ENCODE measurements around the gene LDLR. TPM values are rescaled to one million over a fixed set of nuclear protein-coding genes. Genes with fewer than 3 reads are reported as not detected.

The LDLR gene
- polyA plus RNA-seq (ENCODE audit: insufficient read length in 3 of 3): 10 to 100 TPM; 19.9 to 24.8 (median 23.3) TPM

DNA sequence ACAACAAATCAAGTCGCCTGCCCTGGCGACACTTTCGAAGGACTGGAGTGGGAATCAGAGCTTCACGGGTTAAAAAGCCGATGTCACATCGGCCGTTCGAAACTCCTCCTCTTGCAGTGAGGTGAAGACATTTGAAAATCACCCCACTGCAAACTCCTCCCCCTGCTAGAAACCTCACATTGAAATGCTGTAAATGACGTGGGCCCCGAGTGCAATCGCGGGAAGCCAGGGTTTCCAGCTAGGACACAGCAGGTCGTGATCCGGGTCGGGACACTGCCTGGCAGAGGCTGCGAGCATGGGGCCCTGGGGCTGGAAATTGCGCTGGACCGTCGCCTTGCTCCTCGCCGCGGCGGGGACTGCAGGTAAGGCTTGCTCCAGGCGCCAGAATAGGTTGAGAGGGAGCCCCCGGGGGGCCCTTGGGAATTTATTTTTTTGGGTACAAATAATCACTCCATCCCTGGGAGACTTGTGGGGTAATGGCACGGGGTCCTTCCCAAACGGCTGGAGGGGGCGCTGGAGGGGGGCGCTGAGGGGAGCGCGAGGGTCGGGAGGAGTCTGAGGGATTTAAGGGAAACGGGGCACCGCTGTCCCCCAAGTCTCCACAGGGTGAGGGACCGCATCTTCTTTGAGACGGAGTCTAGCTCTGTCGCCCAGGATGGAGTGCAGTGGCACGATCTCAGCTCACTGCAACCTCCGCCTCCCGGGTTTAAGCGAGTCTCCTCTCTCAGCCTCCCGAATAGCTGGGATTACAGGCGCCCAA, at the start of gene LDLR:
Gene LDLR (plus strand): TSS at position 210 of the 760 bp plus-strand sequence. CDS start 86 bp downstream, at position 296.
- peak; percentile 76 to 84 (median 81) for DNase-seq (ENCODE audit: low read depth in 3 of 3, low spot score in 2 of 3)

DNA sequence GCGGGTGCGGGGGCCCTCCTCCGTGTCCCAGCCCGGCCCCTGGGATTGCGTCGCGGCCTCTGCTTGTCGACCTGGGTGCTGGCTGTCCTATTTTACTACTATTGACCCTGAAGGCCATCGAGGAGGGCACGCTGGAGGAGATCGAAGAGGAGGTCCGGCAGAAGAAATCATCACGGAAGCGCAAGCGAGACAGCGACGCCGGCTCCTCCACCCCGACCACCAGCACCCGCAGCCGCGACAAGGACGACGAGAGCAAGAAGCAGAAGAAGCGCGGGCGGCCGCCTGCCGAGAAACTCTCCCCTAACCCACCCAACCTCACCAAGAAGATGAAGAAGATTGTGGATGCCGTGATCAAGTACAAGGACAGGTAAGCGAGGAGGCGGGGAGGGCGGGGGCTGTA, 48.1 kb upstream of the LDLR start:
- DNase-seq (ENCODE audit: low read depth in 3 of 3, low spot score in 2 of 3): no peak

DNA sequence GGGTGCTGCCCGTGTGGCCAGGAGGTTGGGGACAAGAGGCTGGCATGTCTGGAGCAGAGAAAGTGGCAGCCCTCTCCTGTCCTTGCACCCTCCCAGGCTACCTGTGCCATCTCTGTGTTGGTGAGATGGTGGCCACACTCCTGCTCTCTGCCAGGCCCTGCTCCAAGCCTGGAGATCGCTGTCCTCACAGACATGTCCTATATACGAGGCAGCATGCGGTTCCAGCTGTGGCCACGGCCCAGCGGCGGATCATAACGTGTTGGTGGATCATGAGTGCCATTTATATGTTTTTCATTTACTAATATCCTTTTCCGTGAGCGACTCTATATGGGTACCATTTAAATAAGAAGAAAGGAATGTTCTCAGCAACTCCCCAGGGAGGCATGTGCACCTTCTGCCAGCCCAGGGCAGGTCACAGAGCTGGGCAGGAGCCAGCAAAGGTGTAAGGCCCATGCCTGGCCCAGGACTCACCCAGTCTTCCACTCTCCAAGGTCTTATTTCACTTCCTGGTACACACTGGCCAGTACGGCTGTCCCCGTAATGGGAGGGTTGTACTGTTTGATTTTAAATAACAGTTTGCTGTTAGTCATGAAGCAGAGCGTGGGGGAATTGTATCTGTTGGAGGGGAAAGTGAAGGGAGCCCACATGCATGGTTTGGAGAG, 47.2 kb upstream of the LDLR start:
- no peak for DNase-seq (ENCODE audit: low read depth in 3 of 3, low spot score in 2 of 3)

DNA sequence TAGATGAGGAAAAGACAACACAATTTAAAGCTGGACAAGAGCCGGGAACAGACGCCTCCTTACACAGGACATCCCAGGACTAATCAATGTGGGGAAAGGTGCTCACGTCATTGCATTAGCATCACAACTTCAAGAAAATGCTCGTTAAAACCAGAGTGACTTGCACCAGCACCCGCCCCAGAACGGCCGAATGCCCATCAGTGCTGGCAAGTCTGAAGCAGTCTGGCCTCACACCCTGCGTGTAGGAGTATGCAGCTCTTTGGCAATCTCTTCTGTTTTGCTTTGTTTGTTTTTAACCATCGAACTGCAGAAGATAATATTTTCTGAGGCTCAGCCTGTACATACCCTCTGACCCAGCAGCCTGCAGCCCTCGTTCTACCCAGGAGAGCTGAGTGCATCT, 44.8 kb upstream of the LDLR start:
- no peak for DNase-seq (ENCODE audit: low read depth in 3 of 3, low spot score in 2 of 3)

DNA sequence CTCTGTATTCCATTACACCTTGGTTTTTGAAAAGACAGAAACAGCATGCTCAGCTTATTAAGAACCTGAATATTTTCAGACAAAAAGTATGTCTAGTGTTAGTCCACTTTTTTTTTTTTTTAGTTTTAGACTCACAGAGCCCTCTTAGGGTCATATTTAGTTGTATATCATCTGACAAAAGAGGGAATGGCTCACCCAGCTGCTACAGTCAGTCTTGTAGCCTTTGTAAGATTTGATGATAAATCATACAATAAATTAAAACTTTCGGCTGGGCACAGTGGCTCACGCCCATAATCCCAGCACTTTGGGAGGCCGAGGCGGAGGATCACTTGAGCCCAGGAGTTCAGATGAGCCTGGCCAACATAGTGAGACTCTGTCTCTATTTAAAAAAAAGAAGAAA, 43.7 kb upstream of the LDLR start:
- no peak for DNase-seq (ENCODE audit: low read depth in 3 of 3, low spot score in 2 of 3)

DNA sequence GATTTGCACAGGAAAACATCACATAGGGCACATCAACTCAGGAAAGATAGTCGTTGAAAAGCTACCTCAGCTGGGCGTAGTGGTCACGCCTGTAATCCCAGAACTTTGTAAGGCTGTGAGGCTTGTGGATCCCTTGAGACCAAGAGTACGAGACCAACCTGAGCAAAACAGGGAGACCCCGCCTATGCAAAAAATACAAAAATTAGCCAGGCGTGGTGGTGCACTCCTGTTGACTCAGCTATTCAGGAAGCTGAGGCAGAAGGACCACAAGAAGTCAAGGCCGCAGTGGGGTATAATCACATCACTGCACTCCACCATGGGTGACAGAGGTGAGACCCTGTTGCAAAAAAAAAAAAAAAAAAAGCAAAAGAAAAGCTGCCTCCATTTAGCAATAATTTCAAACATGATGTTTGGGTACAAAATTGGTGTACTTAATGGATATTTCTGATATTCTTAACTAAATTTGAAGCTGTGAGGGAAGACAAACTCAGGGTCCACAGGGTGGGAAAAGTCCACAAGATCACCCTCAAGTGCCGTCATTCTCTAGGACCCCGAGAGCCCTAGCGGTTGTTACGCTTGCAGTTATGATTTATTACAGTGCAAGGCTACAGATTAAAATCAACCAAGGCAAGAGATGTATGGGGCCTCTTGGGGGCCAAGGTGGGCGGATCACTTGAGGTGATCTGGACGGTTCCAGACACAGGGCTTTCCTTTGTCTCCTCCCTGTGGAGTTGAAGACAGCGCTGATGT, 42.5 kb upstream of the LDLR start:
- no peak for DNase-seq (ENCODE audit: low read depth in 3 of 3, low spot score in 2 of 3)

DNA sequence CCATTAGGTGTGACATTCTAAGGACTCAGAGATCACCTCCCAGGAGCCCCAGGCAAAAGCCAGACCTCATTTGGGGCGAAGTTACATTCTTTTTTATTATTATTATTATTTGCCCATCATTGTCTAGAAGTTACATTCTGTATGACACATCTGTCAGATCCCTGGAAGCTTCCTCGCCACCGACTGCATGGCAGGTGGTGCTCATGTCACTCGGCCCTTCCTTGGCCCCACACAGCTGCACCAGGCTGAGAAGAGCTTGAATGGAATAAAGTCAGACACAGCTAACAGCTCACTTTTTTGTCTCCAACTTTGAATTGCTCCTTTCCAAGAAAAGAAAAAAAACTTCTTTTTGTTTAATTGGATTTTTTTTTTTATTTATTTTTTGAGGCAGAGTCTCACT, 41.4 kb upstream of the LDLR start:
- DNase-seq (ENCODE audit: low read depth in 3 of 3, low spot score in 2 of 3): no peak

DNA sequence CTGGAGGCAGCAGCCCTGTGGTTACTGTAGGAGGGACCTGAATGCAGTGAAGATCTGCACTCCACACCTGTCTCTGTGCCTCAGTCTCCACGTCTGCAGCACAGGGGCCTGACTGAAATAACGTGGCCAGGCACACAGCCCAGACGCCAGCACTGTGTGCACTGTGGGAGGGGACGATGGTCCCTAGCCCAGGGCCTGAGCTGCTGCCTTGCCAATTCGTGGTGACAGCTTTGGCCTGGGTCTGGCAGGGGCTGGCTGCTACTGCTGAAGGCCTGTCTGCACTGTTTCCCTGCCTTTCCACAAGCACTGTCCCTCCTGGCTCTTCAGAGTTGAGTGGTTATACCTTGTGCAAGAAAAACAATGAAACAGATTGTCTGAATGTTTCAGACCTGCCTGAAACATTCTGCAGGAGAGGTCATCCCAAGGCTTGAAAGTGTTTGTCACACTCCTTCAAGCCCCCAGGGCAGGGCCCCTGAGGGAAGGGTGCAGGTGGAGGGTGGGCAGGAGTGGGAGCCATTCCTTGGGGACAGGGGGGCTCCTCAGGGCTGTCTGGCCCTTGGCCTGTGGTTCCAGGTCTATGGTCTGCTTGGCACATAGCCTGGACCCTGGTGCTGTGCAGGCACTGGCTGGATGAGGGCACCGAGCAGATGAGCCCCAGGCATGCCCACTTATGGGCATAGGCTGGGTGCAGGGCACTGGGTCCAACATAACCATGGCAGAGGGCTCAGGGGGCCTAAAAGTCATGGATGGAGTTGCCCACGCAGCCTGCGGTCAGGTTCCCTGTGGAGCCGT, 38.7 kb upstream of the LDLR start:
- DNase-seq (ENCODE audit: low read depth in 3 of 3, low spot score in 2 of 3): no peak

DNA sequence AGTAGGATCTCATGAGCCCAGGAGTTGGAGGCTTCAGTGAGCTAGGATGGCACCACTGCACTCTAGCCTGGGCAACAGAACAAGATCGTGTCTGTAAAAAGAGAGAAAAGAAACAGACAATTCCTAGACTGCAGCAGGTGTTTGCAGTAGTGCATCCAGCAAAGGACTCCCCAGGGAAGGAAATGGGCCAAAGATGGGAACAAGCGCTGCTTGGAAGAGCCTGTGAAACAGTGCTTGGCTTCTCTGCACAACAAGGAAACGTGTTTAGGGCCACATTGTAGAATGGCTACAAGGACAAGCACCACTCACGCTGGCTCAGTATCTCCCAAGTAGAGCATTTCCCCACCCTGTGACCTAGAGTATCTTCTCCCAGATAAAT, 35.5 kb upstream of the LDLR start:
- DNase-seq (ENCODE audit: low read depth in 3 of 3, low spot score in 2 of 3): no peak

DNA sequence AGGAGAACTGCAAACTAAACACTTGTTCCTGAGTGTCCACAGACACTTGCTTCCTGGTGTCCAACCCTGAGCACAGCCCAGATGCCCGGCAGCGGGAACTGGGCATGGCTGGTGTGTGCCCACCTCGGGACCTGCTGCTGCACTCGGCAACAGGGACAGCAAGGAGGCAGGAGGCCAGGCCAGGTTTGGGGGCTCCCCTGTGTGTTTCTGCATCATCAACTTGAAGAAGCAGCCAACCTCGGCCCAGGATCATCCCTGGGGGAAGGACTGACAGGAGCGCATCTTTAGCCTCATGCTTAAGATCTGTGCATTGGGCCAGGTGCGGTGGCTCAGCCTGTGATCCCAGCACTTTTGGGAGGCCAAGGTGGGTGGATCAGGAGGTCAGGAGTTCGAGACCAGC, 35.1 kb upstream of the LDLR start:
- no peak for DNase-seq (ENCODE audit: low read depth in 3 of 3, low spot score in 2 of 3)

DNA sequence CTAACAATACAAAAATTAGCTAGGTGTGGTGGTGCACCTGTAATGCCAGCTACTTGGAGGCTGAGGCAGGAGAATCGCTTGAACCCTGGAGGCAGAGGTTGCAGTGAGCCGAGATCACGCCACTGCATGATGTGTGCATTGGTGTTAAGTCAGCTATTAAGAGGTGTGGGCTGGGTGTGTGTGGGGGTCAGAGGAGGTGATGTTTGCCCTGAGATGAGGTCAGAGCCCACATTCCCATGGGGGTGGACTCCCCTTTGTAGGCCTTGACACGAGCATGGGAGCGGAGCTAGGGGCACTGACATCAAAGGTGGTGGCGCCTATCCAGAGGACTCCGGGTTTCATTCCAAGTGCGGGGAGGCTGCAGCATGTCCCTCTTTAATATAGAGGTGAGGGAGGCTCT, 34.6 kb upstream of the LDLR start:
- no peak for DNase-seq (ENCODE audit: low read depth in 3 of 3, low spot score in 2 of 3)

DNA sequence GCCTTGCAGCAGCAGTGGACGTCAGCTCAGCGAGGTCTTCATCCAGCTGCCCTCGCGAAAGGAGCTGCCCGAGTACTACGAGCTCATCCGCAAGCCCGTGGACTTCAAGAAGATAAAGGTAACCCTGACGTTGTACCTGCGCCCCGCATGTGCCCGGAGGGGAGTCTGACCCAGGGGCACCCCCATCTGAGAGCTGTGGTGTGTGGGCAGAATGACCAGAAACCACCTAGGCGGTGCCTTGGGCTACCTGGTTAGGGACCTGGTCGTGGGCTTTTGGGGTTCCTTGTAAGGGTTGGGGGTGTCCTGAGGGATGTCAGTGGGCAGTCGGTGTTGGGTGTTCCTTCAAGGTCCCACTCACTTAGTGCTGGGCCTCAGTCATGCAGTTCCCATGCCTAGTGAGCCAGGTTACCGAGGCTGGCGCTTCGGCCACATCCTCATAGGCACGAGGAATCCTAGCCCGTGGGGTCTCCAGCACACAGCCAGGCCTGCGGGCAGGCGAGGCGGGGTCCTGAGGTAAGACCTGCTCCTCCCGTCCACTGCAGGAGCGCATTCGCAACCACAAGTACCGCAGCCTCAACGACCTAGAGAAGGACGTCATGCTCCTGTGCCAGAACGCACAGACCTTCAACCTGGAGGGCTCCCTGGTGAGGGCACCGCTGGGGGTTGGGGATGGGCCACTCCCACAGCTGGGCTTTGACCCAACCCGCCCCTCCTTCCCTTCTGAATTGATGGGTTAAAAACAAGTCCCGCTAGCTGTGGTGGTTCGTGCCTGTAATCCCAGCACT, 30.8 kb upstream of the LDLR start:
- no peak for DNase-seq (ENCODE audit: low read depth in 3 of 3, low spot score in 2 of 3)

DNA sequence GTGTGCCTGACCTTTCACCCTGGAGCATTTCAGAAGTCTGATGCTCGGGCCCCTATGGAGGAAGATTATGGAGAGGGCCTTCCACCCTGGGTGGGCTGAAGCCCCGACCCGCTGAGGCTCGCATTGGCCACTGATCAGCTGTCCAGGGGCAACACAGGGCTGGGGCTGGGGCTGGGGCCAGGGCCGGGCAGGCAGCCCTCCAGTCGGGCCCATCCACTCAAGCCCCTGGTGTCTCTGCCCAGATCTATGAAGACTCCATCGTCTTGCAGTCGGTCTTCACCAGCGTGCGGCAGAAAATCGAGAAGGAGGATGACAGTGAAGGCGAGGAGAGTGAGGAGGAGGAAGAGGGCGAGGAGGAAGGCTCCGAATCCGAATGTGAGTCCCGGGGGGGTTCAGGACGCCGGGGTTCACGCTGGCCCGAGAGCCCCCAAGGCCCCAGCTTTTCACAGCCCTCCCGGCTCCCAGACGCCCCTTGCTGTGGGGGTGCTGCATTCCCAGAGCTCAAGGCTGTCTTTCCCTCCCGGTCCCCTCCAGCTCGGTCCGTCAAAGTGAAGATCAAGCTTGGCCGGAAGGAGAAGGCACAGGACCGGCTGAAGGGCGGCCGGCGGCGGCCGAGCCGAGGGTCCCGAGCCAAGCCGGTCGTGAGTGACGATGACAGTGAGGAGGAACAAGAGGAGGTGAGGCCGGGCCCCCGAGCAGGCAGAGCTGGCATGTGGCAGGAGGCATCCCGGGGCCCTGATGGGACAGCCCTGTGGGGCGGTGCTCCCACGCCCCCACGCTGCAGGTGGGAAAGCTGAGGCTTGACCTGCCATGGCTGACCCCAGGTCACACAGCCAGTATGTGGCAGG, 29.5 kb upstream of the LDLR start:
- DNase-seq (ENCODE audit: low read depth in 3 of 3, low spot score in 2 of 3): no peak

DNA sequence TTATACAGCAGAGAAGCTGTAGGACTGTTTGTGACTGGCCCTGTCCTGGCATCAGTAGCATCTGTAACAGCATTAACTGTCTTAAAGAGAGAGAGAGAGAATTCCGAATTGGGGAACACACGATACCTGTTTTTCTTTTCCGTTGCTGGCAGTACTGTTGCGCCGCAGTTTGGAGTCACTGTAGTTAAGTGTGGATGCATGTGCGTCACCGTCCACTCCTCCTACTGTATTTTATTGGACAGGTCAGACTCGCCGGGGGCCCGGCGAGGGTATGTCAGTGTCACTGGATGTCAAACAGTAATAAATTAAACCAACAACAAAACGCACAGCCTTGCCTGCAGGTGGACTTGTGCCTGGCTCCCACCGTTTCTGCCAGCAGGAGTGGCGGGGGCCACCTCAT, 27.3 kb upstream of the LDLR start:
- peak in 1 of 3 donors; percentile 12 for DNase-seq (ENCODE audit: low read depth in 3 of 3, low spot score in 2 of 3)

DNA sequence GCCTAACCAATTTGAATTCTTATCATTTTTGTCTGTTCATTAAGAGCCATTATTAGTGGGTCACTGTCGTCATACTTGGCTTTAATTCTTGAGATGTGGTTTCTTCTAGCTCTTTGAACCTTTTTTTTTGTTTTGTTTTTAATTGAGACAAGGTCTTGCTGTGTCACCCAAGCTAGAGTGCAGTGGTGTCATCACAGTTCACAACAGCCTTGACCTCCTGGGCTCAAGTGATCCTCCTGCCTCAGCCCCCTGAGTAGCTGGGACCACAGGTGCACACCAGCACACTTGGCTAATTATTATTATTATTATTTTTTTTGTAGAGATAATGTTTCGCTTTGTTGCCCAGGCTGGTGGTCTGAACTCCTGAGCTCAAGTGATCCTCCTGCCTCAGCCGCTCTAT, 25.8 kb upstream of the LDLR start:
- DNase-seq (ENCODE audit: low read depth in 3 of 3, low spot score in 2 of 3): no peak

DNA sequence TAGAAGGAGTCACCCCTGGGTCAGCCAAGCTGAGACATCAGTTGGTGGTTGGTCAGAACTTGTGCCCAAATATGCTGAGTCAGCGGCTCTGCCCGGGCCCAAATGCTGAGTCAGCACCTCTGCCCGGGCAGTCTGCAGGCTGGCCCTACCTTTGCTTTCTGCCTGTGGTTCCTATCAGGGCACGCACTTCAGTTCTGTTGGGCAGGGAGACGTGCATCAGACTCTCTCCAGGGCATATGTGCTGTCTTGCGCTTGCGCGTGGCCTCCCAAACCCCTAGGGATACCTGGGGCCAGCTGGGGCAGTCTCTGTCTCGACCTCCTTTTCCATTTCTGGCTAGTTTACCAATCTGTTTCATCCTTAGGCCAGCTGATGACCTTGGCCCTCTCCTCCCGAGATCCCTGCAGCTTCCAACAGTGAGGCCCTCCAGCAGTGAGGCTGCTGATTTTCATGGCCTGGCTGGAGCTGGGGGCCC, 24.4 kb upstream of the LDLR start:
- DNase-seq (ENCODE audit: low read depth in 3 of 3, low spot score in 2 of 3): no peak

DNA sequence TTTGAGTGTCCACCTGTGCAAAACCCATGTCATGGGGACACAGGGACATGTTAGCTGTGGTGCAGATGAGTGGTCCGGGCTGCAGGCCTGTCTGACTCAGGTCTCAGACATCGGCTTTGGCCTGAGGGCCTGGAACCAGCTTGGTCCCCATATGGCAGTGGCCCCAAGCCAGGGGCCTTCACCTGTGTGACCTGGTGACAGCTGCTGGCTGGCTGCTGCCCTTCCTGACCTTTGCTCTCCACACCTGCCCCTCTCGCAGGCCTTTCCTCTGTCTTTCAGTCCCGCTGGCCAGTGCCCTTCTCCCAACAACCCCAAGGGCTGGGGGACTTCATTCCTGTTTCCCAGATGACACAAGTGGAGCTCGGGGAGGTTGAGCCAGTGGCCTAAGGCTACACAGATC, 22.9 kb upstream of the LDLR start:
- no peak for DNase-seq (ENCODE audit: low read depth in 3 of 3, low spot score in 2 of 3)

DNA sequence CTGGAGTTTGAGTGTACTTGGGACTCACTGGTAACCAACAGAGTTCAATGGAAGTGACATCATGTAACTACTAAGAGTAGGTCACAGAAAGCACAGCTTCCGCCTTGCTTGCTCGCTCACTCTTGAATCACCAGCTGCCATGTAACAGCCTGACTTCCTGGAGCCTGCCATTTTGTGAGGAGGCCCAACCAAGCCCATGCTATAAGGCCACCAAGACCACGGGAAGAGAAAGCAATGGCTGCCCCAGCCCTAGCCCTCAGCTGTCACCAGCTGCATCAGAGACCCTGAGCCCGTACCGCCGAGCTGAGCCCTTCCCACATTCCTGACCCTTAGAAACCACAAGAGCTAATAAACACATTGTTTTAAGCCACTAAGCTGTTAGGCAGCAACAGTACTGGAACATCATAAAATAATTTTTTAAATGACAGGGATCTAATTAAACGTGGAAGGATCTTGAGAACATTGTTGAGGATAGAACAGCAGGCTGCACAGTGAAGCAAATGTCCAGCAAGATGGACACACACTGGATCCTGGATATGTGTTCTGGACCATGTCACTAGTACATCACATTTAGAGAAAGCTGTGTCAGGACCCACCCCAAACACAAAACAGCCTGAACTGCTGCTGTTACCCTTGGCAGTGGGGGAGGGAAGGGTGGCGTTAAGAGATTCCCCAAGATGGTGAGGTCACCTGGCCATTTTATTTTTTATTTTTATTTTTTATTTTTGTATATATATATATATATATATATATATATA, 21.7 kb upstream of the LDLR start:
- DNase-seq (ENCODE audit: low read depth in 3 of 3, low spot score in 2 of 3): no peak

Measured in right renal cortex interstitium (tissue), 3 donors.